Islet precursor cell (in vitro differentiated cells): ENCODE results near the gene ESYT2.

Experiments used
- DNase-seq: peaks from one replicate; pipeline ENCODE4 v3.0.0-alpha.2; 2018

ESYT2 gene

GRCh38 chr7:158760936-158761335 is 68.4 kb downstream of the ESYT2 start:
- DNase-seq, result no peak

DNA sequence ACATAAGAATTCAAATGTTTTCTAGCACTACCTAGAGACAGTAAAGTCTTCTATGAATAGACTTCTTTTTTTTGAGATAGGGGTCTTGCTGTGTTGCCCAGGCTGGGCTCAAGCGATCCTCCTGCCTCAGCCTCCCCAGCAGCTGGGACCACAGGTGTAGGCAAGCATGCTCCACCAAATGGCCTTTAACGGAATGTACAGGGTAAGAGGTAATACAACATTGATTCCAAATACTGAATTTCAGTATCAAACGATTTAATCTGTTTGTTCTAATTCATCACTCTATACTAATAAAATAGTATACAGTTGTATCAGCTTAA is 68.9 kb downstream of the ESYT2 start:
- DNase-seq, result no peak

- no peak for DNase-seq
Observed at GRCh38 chr7:158759749-158760444, 69.4 kb downstream of the ESYT2 start.

- no peak for DNase-seq
Observed at GRCh38 chr7:158759245-158759614, 70.1 kb downstream of the ESYT2 start.

GRCh38 chr7:158758586-158759244 is 70.6 kb downstream of the ESYT2 start:
- no peak for DNase-seq

GRCh38 chr7:158757404-158757989 is 71.8 kb downstream of the ESYT2 start:
- no peak for DNase-seq

- no peak for DNase-seq
Observed at GRCh38 chr7:158754746-158755444, 74.4 kb downstream of the ESYT2 start.

GRCh38 chr7:158753900-158754299 is 75.4 kb downstream of the ESYT2 start:
- DNase-seq, result peak; percentile 67

GRCh38 chr7:158751751-158752150 is 77.6 kb downstream of the ESYT2 start:
- DNase-seq, result no peak

DNA sequence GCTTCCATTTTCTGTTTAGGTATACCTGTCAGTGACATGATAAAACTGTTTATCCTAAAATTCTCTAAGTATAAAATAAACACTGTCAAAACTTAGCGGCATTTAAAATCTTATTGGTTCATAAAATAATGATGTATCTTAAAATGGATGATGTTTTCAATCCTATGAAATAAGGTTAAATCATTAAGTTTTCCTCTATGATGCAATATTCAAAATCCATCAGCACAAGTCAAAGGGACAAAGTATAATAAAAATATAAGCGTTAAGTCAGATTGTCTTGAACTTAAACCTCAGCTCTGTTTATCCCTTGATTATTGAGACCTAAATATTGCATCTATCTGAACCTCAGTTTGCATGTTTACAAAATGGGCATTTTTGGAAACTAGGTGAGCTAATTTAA is 78.1 kb downstream of the ESYT2 start:
- DNase-seq, result no peak

GRCh38 chr7:158750702-158751101 is 78.6 kb downstream of the ESYT2 start:
- no peak for DNase-seq

DNA sequence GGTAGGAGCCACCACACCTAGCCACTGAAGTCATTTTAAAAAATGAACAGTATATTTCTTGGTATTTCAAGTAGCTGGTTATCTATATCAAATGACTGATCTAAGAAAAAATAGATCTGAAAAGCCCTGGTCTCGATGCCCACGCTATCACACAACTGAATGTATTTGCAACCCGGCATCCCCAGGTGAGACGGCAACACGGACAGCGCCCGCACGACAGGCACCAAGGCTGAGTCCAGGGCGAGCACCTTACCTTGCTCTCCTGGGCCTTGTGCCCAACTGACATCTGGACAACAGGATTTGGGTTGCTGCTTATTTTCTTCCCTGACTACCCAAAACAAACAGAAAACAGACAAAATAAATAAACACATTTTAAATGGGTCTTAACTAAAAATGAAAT is 79.9 kb downstream of the ESYT2 start:
- no peak for DNase-seq

DNA sequence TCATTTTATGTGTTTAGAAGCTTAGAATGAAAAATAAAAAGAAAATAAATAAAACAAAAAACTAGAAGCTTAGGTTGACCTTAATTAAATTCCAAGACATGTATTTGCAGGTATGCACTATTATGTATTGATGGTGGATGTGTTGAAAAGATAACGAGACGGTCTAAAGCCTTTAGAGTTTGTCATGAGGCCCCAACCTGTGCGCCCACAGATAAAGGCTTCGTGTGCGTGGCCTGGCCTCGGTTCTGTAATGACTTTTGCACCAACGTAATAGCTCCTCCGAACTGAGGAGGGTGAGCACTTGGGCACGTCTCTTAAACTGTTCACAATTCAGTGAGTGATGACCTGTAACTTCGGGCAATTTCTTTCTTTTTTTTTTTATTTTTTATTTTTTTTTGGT is 81.0 kb downstream of the ESYT2 start:
- no peak for DNase-seq

DNA sequence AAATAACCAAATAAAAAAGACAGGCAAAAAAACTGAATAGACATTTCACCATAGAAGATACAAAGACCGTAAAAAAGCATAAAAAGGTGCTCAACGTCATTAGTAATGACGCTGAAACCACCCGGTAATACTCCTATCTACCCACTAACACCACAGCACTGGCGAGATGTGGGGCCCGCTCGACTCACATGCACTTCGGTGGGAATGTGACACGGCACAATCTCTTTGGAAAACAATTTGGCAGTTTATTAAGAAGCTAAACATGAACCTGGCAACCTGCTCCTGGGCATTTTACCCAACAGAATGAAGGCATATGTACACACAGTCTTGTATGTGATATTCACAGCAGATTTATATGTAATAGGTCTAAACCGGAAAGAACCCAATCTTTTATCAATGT is 81.9 kb downstream of the ESYT2 start:
- no peak for DNase-seq

- no peak for DNase-seq
Observed at GRCh38 chr7:158746957-158747356, 82.4 kb downstream of the ESYT2 start.

GRCh38 chr7:158745057-158745715 is 84.1 kb downstream of the ESYT2 start:
- DNase-seq, result no peak

- DNase-seq, result no peak
Observed at GRCh38 chr7:158744070-158744469, 85.2 kb downstream of the ESYT2 start.

DNA sequence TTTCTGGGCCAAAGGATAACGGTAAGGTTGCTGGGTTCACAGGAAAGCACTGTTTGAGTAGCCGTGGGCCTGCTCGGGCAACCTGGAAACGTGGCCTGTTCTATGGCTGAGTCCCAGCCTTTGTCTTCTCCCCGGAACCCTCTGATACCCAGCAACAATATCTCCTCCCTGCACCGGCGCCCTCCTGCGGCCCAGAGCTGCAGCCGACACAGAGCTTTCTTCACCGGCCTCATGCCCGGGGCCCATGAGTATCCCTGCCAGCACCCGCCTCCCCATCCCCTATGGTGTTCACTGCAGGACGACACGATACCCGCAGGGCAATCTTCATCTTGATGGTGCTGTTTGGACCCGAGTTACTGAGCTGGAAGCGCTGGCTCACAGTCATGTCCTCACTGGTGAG is 86.1 kb downstream of the ESYT2 start:
- no peak for DNase-seq

DNA sequence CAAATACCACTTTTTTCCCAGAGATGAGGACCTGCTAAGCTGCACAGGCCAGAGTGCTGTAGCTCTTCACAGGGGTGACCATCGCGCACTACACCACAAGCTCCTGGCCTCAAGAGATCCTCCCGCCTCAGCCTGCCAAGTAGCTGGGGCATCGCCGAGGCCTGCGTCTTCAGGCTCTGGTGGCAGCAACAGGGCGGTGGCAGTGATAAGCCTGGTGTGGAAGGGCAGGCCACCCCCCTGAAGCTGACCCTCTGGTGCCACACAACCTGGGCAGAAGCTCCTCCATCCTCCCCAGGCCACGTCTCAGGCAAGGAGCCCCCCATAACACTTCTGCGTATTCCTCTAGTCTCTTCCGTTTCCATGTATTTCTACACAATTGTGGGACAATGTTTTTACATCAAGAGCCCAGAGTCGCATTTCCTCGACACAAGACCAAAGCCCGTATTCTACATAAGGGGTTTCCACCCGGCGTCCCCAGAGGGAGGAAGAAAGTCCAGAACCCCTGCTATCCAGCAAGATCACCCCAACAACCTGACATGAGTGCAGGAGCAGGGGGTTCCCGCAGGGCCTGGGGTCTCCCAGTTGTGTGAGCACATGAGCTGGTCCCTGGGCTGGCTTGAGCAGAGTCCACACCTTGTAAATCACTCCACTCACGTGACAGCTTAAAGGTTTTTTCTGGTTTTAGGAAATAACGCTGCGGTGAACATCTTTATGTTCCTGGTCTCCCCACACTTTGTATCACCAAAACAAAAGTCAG is 87.1 kb downstream of the ESYT2 start:
- no peak for DNase-seq

DNA sequence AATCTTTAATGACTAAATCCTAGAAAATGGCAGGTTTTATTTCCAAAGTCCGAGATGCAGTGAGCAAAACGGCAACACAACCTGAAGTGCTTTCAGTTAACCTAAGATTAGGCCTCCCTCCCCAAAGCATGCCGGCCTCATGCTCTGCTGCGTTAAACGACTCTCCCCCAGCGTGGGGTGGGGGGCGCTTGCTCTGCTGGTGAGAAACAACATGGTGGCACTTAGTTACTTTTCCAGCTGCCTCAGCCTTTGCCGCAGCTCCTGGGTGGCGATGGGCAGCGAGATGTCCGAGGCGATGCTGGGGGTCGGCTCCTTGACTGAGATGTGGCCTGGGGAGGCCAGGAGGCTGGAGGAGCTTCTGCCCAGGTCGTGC is 88.0 kb downstream of the ESYT2 start:
- DNase-seq, result no peak

DNA sequence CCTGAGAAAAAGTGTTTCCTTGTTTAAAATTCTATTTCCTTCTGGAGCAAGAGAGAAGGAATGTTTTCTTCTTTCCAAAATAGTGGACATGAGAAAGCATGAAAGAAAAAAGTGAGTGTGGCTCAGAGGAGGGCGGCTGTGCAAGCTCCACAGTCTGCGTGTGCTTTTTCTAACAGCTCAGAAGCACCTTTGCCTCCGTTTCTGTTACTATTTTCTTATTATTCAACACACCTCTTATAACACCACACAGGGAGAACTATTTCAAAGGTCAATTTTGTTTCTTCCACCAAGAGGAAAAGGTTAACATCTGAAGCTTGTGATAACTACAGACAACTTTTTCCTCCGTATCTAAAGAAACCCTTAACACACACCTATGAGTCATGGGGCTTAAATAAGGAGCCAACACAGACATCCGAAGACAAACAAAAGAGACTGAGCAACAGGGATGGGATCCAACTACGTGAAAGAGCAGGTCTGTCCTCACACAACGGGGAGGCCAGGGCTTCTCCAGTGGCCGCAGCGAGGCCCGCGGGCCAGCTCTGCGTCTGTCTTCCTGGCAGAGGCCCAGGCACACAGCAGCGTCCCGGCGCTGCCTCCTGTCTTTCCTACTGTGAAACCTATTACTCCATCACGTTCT is 88.5 kb downstream of the ESYT2 start:
- no peak for DNase-seq

DNA sequence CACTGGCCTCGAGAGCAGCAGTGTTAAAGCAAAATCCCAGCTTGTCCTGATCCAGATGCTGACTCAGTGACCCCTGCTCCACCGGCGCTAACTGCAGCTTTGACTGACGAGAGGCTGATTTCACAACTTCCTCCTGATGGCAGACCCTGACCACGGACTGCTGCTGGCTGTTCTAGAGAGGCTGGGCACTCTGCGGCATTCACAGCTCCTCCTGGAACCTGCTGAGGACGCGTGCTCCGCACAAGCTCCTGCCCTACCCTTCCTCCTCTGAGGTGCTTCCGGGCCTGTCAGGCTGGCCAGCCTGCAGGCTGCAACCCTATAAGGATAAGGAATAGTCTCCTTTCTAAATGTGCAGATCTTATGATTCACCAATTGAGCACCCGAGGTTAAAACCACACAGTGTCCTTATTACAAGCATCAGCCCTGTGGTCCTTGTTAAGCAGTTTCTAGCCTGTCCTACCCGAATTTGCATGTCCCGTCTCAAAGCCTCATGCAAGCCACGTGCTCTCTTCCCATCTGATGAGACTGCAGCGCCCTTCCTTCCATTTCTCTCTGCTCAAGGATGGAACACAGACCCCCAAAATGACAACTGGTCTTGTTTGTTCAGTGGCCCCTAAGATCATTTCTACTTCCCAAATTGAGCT is 89.2 kb downstream of the ESYT2 start:
- peak; percentile 79 for DNase-seq
